Measurements from ENCODE around the gene SQOR.

DNA sequence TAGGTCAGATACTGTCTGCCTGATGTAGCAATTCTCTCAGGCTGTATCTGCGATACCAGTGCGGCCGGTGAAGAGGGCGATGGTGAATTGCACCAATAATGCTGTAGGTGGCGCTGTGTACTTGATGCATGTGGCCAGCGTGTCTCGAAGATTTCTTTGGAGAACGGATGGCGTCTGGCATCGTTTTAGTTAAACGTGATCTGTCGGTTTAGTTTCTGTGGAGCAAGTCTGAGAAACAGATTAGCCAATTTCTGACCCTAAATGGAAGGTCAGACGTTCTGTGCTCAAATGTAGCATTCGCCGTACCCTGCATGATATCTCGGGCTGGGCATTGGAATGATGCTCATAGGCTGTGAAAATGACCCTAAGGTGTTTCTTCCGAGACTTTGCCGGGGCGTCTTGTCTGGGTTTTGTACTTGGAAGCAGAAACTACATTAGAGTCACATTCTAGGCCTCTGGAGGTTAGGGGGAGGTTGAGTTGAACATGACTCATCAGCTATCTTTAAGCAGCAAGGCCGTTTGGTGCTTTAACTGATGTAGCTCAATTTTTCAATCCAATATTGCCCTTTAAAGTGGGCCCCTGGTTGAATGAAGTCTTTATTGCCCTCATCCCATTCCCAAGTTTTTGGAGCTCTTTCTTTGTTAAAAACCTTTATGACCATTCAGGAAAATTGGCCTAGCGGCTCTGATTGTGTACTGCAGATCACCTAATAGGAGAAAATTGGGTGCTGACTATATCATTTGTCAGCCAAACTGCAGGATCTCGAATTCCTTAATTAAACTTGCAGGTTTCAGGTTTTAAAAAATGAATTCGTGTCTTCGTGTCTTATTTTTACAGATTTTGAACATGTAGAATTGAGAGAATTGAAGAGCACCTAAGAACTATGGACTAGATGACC lies 80.0 kb downstream of the SQOR start:
- TF ChIP-seq, protein P1, sequence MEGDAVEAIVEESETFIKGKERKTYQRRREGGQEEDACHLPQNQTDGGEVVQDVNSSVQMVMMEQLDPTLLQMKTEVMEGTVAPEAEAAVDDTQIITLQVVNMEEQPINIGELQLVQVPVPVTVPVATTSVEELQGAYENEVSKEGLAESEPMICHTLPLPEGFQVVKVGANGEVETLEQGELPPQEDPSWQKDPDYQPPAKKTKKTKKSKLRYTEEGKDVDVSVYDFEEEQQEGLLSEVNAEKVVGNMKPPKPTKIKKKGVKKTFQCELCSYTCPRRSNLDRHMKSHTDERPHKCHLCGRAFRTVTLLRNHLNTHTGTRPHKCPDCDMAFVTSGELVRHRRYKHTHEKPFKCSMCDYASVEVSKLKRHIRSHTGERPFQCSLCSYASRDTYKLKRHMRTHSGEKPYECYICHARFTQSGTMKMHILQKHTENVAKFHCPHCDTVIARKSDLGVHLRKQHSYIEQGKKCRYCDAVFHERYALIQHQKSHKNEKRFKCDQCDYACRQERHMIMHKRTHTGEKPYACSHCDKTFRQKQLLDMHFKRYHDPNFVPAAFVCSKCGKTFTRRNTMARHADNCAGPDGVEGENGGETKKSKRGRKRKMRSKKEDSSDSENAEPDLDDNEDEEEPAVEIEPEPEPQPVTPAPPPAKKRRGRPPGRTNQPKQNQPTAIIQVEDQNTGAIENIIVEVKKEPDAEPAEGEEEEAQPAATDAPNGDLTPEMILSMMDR (conservative IDR thresholded peaks at IDR 0.05; ENCODE audit: low read depth, low read length), result peak; percentile 81
- TF ChIP-seq CHD1 (IDR thresholded peaks at IDR 0.05; ENCODE audit: low read depth, low read length), result no peak
- TF ChIP-seq RAD21 (IDR thresholded peaks at IDR 0.05; ENCODE audit: low read length), result peak; percentile 69
- peak; percentile 31; the same call in 1 of the 2 replicates for TF ChIP-seq SMC3 (IDR thresholded peaks at IDR 0.05; ENCODE audit: low read depth, low read length)
- TF ChIP-seq, protein P2, sequence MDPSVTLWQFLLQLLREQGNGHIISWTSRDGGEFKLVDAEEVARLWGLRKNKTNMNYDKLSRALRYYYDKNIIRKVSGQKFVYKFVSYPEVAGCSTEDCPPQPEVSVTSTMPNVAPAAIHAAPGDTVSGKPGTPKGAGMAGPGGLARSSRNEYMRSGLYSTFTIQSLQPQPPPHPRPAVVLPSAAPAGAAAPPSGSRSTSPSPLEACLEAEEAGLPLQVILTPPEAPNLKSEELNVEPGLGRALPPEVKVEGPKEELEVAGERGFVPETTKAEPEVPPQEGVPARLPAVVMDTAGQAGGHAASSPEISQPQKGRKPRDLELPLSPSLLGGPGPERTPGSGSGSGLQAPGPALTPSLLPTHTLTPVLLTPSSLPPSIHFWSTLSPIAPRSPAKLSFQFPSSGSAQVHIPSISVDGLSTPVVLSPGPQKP (IDR thresholded peaks at IDR 0.05; ENCODE audit: borderline replicate concordance, low read depth, low read length), result no peak
- TF ChIP-seq RFX5 (IDR thresholded peaks at IDR 0.05; ENCODE audit: low read depth, low read length), result no peak

All from IMR-90 (cell line).